Measurements from ENCODE around the gene DUOX2.

- no peak for TF ChIP-seq CTCF (IDR thresholded peaks at IDR 0.05)
- no peak for TF ChIP-seq POLR2AphosphoS5 (IDR thresholded peaks at IDR 0.05; ENCODE audit: insufficient read depth in 1 of 2, low read depth in 1 of 2)
These were observed 30.0 kb upstream of the DUOX2 start for GRCh38 chr15:45143946-45144345.
